NCI-H2171 (cell line): ENCODE data around the gene HACD1.

Experiments used
- DNase-seq: peaks from one replicate; lab custom pipeline; 2025; lab: John Stamatoyannopoulos, UW

The HACD1 gene

DNA sequence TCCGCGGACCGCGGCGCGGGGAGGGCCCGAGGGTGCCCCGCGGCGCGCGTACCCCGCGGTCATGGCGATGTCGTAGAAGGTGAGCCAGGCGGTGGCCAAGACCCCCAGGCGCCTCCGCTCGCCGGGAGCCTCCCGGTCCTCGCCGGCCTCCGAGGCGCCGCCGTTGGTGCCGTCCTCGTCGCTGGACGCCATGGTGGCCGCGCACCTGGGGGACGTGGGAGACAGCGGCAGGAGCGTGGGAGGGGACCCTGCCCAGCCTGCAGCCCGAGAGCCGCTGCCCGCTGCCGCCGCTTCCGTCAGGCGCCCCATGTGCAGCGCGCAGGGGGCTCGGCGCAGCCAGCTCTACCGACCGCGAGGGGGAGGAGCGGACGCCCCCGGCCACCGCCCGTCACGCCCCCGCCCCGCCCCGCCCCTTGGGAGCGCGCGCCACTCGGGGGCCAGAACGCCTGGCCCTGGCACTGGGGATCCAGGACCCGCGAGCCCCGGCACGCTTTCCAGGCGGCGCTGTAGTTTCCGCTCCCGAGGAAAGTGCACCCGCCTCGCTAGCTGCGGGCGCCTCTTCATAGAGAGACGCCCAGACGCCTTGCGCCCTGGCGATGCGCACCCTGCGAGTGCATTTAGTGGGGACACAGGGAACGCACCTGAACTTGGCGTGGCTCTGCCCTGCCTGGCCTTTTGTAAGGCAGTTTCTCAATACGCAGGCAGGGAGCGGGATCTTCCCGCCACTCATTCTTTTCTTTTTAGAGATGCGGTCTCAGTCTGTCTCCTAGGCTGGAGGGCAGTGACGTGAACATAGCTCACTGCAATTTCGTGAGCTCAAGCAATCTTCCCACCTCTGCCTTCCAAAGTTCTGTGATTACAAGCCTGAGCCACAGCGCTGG lies at the start of gene HACD1:
HACD1 (minus strand) TSS at position 344 of the 881 bp plus-strand sequence; CDS start at position 309, 35 bp downstream.
- DNase-seq, result peak; percentile 42

- no peak for DNase-seq
These were observed 48.6 kb upstream of the HACD1 start for GRCh38 chr10:17665747-17666146.

DNA sequence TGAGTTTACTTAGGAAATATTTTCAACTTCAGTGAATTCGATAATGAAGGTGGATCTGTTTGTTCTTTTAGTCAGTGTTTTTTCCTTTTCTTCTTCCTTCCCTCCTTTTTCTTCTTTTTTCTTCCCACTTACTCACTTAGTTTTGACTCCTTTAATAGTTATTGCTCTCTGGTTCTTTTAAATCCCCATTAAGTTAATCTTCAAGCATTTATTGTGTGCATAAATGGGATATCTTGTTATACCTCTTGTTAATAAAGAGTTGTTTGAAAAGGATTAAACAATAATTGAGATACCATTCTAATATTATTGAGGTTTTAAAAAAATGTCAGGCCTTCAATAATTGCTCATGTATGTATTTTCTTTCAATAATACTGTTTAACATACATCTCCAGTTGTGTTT lies 46.3 kb upstream of the HACD1 start:
- no peak for DNase-seq

DNA sequence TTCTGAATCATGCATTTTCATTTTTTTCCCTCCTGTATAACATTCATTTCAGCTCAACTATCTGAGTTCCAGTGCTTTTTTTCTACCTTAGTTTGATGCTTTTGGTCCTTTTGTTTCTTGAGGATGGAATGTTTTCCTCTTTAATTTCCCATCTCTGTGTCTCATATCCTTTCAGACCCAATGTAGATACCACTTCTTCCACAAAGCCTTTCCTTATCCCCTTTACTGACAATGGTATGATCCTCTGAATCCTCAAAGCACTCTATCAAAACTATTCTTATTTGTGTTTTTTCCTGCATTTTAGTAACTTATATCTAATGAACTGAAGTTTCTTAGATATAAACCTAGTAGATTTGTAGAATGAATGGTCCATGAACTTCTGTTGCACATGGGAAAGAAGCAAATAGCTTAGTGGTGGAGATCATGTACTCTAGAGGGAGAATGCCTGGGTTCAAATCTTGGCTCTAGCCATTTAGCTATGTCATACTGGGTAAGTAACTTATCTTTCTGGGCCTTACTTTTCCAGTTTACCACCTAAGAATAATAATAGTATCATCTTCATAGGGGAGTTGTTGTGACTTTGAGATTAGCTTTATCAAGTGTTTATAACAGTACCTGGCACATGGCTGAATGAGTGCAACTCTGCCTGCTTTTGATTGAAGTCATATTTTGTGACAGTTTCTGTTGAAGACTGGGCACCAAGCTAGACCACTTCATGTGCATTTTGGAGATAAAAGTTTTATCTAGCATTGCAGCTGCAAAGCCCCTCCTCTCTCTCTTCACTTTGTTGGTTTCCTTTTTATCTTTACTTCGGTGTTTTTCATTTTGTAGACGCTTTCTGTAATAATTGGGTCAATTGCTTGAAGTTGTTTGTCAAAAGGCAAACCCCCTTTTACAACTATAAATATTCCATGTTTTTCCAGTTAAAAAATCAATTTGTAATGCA lies 45.3 kb upstream of the HACD1 start:
- DNase-seq, result no peak

GRCh38 chr10:17661510-17661909 lies 44.3 kb upstream of the HACD1 start:
- no peak for DNase-seq

GRCh38 chr10:17660921-17661320 lies 43.7 kb upstream of the HACD1 start:
- DNase-seq, result no peak

DNA sequence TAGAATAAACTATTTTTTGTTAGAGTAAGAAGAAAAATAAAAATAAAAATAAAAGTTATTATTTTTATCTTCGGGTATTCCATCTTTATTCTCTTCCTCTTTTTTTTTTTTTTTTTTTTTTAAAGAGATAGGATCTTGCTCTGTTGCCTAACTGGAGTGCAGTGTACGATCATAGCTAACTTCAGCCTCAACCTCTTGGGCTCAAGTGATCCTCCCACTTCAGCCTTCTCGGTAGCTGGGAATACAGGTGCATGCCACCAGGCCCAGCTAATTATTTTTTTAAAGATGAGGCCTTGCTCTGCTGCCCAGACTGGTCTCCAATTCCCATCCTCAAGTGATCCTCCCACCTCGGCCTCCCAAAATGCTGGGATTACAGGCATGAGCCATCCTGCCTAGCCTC lies 42.2 kb upstream of the HACD1 start:
- no peak for DNase-seq

GRCh38 chr10:17657103-17657500 lies 39.9 kb upstream of the HACD1 start:
- no peak for DNase-seq

DNA sequence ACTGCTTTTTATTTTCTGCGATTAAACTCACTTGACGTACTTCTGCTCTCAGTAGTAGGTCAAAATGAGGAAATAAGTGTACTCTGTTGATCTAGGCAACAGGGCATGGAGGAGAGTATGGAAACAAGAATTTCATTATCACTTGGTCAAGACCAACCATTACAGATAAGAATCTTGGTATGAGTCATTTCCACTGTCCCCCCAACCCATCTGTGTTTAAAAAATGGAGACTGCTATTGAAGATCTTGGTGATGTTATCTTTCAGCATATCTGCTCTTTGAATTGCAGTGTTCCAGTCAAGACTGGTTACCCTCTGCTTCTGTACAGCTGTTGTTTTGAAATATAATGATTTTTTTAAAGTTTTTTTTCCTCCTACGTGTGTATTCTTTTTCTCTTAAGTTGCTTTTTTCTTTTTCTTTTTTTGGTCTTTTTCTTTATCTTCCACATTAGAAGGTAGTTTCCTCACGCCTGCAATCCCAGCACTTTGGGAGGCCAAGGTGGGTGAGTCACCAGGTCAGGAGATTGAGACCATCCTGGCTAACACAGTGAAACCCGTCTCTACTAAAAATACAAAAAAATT lies 38.5 kb upstream of the HACD1 start:
- DNase-seq, result no peak

- no peak for DNase-seq
These were observed 37.8 kb upstream of the HACD1 start for GRCh38 chr10:17655009-17655408.

- DNase-seq, result no peak
These were observed 35.4 kb upstream of the HACD1 start for GRCh38 chr10:17652585-17652984.

GRCh38 chr10:17651896-17652295 lies 34.7 kb upstream of the HACD1 start:
- no peak for DNase-seq

DNA sequence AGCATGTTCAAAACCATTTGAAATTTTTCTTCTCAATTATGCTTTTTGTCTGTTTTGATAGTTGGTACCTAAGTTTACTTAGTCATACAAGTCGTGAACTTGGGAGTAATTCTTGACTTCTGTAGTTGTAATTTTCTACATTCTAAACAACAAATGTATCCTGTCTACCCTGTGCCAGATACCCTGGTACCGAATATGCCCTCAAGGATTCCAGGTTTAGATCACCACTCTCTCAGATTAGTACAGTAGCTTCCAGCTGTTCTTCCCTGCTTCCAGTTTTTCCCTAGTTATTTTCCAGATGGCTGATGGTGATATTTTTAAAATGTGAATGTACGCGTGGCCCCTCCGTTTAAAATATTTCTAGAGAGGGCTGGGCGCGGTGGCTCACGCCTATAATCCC lies 33.2 kb upstream of the HACD1 start:
- no peak for DNase-seq

DNA sequence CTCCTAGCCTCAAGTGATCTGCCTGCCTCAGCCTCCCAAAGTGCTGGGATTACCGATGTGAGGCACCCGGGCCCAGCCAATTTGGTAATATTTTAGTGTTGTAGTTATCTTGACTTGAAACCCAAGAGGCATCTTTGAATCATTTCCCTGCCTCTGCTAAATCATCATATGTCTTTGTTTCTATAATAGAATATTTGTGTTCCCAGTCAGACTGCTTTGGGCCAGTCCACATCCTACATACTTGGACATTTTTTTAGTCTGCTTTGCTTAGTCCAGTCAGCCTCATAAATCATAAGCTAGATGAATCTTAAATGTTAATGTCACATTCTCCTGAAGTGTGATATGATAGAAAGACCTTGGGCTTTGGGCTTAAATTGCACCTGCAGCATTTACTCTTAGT lies 32.7 kb upstream of the HACD1 start:
- DNase-seq, result no peak

GRCh38 chr10:17649052-17649451 lies 31.9 kb upstream of the HACD1 start:
- DNase-seq, result no peak

DNA sequence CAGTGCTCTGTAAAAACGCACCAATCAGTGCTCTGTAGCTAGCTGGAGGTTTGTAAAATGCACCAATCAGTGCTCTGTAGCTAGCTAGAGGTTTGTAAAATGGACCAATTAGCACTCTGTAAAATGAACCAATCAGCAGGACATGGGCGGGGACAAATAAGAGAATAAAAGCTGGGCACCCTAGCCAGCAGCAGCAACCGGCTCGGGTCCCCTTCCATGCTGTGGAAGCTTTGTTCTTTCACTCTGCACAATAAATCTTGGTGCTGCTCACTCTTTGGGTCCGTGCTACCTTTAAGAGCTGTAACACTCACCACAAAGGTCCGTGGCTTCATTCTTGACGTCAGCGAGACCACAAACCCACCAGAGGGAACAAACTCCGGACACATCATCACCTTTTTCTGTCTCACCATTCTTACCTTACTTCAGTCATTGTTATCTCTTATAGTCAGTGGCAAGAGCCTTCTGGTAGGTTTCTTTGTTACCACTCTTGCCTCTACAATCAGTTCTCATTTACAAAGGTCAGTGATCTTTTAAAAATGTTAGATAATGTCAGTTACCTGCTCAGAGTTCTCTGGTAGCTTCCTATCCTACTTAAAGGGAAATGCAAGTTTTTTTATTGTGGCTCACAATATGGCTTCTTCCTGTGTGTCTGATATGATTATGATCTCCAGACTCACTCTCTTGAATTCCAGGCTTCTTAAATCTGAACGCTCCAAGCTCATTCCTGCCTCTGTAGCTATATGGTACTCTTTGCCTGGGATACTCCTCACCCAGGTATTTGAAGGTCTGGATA lies 31.3 kb upstream of the HACD1 start:
- DNase-seq, result no peak

GRCh38 chr10:17647326-17647725 lies 30.2 kb upstream of the HACD1 start:
- DNase-seq, result no peak

DNA sequence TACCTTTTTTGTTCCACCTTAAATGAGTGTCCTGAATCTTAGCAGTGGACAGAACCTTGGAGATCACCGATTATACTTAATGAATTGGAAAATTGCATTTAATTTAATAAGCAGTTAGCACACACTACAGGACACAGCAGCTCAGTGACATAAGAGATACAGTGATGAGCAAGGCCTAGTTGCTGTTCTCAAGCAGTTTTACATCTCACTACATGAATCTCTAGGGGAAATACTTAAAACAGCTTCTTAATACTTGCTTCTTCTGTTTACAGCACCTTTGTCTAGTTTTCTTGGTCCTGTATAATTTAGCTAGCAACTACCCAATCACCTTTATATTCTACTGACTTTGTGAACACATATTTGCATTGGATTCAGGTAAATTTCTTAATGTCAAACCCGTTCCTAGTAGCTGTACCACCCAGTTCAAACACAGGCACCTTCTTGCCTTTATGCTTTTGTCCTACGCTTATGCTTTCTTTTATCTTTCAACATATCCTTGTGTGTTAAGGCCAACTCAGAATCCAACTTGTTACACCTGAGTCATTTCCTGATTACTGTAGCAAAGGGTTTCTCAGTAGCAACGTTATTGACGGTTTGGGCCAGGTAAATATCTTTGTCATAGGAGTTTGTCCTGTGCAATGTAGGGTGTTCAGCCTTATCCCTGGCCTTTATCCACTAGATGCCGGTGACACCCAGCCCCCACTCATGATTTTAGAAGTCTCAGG lies 28.6 kb upstream of the HACD1 start:
- DNase-seq, result no peak

- no peak for DNase-seq
These were observed 27.3 kb upstream of the HACD1 start for GRCh38 chr10:17644485-17644943.

DNA sequence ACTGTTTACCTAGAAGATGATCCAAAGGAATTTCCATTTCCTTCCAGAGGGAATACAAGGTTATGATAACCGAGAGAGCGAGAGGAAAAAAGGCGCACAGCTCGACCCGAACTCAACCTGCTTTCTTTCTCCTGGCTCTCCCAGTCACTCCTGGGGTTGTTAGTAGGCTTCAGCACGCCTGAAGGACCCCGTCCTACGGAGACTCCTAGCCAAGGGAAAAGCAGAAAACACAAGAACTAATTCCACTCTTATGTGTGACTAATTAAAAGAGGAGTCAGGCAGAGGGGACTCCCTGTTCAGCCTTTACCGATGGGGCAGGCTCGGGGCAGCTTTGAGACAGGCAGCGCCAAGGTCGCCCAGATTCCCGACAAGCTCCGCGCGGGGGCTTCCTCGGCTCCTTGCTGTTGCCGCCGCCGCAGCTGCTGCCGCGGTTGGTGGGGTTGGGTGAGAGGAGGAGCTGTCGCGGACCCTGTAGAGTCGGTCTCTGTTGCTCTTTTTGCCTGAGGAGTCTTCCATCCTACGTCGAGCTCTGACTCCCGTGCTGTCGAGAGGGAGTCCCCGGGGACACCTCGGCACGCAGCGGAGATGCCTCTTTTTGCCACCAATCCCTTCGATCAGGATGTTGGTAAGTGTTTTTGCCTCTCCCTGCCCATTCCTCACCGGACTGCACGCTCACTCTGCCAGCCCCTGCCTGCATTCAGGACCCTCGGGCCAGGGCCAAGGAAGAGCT lies 26.7 kb upstream of the HACD1 start, which contains the start of gene STAM:
STAM (plus strand) TSS at position 397 of the 730 bp plus-strand sequence; CDS start at position 586, 189 bp downstream.
- peak; percentile 75 for DNase-seq
